Activated CD8-positive, alpha-beta memory T cell treated with anti-CD3 and anti-CD28 coated beads for 24 hours (primary cell): ENCODE data around the gene FBXO24.
A peak's percentile ranks its signal among the peaks of the same experiment; 100 is the strongest.

ENCODE experiments used
- DNase-seq: peaks from one replicate; pipeline ENCODE4 v3.0.0-alpha.2; 2020

The FBXO24 gene

DNA sequence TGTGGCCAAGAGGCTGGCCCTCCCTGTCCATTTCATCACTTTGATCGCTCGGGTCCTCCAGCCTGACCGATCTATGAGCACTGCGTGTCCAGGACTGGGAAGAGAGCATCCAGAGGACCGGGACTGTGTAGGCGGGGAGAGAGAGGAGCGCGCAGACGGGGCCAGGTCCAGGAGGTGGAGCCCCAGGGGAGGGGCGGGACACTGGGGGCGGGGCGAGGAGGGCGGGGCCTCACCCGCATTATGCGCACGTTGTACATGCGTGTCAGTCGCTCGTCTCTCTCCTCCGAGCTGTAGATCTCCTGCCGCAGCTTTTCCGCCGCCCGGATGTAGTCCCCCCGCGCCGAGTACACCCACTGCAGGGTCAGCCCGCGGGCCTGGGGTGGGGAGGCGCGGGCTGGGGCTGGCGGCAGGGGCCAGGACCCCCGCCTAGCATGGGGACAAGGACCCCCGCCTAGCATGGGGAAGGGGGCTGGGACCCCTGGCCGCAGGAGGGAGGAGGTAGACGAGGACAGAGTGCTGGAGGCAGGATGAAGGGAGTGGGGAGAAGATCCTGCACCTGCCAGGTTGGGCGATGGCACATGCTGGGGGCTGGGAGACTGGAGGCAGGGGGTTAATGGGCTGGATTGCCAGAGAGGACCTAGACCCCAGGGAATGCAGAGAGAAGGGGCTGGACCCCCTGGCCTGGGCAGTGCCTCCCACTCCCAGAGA is 40.6 kb downstream of the FBXO24 start:
- peak; percentile 93 for DNase-seq

DNA sequence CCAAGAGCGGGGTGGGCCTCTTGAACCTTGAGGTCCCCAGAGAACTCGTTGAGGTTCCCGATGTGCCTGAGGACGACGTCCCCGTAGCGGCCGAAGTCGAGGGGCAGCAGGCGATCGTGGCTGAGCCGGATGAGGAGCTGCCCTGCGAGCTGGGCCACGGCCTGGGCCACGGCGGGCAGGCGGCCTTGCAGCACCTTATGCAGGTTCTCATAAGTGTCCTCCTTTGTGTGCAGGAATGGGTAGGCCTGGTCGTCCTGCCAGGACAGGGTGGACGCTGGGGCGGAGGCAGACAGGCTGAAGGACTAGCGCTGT is 41.1 kb downstream of the FBXO24 start:
- no peak for DNase-seq

DNA sequence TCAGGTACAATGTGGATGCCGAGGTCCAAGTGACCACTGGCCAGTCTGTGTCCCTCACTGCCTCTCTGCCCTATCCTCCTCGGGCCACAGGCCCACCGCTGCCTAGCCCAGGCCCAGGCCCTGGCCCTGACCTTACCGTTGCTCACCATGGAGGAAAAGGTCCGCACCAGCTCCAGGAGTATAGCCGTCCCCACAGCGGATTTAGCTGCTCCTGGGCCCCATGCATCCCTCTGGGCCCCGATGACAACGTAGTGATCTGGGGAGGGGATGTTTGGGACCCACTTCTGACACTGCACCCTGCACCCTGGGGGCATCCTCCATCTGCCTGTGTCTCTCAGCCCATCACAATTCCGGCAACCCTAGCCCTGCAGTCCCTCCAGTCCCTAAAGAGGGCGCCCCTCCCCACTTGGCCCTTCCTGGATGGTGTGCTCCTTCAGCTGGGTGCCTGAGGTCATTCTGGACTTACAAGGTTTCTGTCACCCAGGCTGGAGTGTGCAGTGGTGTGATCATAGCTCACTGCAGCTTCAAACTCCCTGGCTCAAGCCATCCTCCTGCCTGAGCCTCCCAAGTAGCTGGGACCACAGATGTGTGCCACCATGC is 43.1 kb downstream of the FBXO24 start:
- DNase-seq: peak; percentile 63

GRCh38 chr7:100630066-100630465 is 43.9 kb downstream of the FBXO24 start:
- no peak for DNase-seq

DNA sequence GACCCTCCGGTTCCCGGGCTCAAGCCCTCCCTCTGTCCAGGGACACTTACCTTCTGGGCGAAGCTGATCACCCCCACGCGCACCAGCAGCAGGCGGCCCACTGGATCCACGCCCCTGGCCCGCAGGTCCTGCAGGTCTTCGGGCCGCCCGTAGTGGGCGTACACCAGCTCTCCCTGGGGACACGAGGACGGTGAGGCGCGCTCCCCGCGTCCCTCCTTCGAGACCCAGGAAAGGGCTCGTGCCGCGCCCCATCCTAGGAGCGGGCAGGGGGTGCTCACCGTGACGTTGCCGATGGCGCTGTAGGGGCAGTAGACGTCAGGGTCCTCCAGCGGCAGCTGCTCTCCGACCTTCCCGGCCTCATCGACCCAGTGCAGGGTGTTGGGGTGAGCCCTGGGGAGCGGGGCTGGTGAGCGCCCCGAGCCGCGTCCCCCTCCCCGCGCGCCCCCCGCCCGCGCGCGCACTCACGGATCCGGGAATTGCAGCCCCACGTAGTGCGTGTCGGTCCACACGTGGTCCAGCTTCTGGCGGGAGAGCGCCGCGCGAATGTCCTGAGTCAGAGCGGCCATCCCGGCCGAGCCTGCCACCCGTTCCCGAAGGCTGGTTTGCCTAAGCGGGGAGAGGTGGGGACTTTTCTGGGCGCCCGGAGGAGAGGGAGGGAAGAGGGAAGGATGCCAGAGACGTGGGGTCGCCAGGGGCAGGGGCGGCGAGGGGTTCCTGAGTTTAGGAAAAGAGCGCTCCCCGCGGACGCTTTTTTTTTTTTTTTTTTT is 47.0 kb downstream of the FBXO24 start:
- DNase-seq: peak; percentile 89

DNA sequence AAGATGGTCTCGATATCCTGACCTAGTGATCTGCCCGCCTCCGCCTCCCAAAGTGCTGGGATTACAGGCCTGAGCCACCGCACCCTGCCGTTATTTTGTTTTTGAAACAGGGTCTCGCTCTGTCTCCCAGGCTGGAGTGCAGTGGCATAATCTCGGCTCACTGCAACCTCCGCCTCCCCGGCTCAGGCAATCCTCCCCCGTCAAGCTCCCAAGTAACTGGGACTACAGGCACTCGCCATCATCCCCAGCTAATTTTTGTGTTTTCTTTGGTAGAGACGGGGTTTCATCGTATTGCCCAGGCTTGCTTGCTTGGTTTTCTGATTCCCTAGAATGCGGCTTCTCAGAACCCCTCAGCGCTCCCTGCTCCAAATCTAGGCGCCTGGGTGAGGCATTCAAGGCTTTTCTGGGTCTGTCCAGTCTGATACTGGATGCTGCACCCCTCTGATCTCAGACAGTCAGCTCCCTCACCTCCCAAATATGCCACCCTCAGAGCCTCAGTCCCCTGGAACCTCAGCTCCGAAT is 53.9 kb downstream of the FBXO24 start:
- no peak for DNase-seq

- no peak for DNase-seq
These were observed 54.7 kb downstream of the FBXO24 start for GRCh38 chr7:100640517-100641440.

- DNase-seq: no peak
These were observed 55.3 kb downstream of the FBXO24 start, which contains the start of gene TFR2 for GRCh38 chr7:100641463-100641859. TFR2 (minus strand) TSS chr7:100641552; CDS start chr7:100641509, 43 bp downstream.

GRCh38 chr7:100641860-100642533 is 55.9 kb downstream of the FBXO24 start:
- DNase-seq: no peak

DNA sequence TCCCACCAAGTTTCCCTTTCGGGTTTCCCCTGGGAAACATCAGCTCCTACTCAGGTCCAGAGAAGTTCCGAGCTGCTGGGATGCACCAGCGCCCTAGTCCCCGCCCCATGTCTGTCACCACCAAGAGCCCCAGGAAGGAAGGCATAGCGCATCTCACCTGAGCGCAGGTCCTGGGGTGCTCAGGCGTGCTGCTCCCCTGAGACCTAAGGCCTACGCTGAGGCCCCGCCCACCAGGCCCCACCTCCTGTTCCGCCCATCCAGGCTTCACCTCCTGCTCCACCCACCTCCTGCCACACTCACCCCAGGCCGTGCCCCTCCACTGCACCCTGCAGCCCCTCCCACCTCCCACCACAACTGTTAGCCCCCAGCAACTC is 56.4 kb downstream of the FBXO24 start:
- DNase-seq: no peak

GRCh38 chr7:100649826-100650565 is 63.9 kb downstream of the FBXO24 start:
- no peak for DNase-seq
